ENCODE data around the gene MORN3.

DNA sequence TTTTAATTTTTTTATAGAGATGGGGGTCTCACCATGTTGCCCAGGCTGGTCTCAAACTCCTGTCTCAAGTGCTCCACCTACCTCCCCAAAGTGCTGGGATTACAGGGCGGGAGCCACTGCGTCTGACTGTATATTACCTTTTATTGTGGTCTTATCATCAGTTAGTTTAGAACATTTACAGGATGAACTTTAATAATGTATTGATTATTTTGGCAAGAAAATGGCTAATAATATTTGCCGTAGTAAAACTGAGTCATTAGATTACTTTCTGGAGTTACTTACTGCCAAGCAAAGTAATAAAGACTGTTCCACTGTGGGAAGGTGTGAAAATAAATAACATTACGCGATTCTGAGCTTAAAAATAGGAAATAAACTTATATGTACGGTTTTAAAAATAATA is 66.7 kb downstream of the MORN3 start:
- TF ChIP-seq EP300 (IDR thresholded peaks at IDR 0.05) (no peak), POLR2AphosphoS5 (IDR thresholded peaks at IDR 0.05) (no peak)

Data from upper lobe of left lung (tissue), 4 donors.